Sciatic nerve (tissue), 2 donors: ENCODE results near the gene VAMP2. TPM values are rescaled to one million over a fixed set of nuclear protein-coding genes. Genes with fewer than 3 reads are reported as not detected.
A peak's percentile ranks its signal among the peaks of the same experiment; 100 is the strongest.

ENCODE experiments used
- ATAC-seq: fragments of 200-7000 bp; cut with Tn5 transposase; one replicate; pipeline ENCODE4 v1.9.1; 2020; ENCODE audit warnings: mild to moderate bottlenecking, moderate library complexity
- DNase-seq: peaks from one replicate; pipeline ENCODE4 v3.0.0-alpha.2; 2020; ENCODE audit warnings: low spot score
- intact Hi-C: fragments of 100-400 bp; cut with DNase I; formaldehyde crosslinking; loops from one replicate; pipeline ENCODE4 v1.14.2; 2022
- total RNA-seq: library from RNA; stranded (reverse); fragmentation: NEBNext Ultra II Directional; extraction: Animal tissue kit (Norgen Biotek cat#: 25700); gene quantifications from one replicate; pipeline ENCODE4 v1.2.1, GENCODE V29; 2021
- donor health status: DM: no; HTN: no; CAD: no.
- donor health status: DM: no; HTN: no; CAD: no.

Gene VAMP2, protein sequence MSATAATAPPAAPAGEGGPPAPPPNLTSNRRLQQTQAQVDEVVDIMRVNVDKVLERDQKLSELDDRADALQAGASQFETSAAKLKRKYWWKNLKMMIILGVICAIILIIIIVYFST
- 108 TPM for total RNA-seq

DNA sequence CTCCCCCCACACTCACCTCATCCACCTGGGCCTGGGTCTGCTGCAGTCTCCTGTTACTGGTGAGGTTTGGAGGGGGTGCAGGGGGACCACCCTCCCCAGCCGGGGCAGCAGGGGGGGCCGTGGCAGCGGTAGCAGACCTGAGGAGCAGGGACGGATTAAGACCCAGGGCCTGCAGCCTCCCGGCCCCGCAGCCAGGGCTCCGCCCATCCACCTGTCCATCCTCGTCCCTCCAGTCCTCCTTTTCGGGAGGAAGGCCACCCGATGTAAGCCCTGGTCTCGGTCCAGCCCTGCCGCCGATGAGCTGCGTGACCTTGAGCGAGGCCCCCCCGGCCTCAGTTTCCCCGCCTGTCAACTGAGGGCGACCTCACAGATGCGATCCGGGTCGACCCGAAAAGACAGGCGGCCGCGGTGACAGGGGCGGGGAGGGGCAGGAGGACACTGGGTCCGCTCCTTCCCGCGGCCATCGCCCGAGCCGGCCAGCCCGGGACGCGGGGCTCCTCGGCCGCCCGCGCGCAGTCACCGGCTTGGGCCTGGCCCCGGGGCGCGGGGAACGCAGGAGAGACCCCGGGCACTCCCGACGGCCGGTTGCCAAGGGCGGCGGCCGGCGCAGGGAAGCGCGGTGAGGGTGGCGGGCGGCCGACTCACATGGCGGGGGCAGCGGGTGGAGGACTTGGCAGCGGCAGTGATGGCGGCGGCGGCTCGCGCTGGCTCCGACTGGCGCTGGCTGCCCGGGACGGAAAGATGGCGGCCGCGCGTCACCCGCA, at the start of gene VAMP2:
Gene VAMP2, minus strand, starts transcription at position 716 of the 764 bp plus-strand sequence. Its CDS starts 69 bp downstream, at position 647.
- intact Hi-C loops: no loop called here
- ATAC-seq: peak; percentile 60
- DNase-seq: peak; percentile 92

GRCh38 chr17:8210761-8211458, 48.2 kb upstream of the VAMP2 start:
- DNase-seq (no peak), ATAC-seq (no peak)
- intact Hi-C loops: no loop called here

GRCh38 chr17:8209907-8210760, 47.4 kb upstream of the VAMP2 start, which contains the start of gene AURKB:
Gene AURKB, minus strand, starts transcription at chr17:8210575. Its CDS starts 351 bp downstream, at chr17:8210224.
- intact Hi-C loops: no loop called here
- DNase-seq (peak; percentile 97), ATAC-seq (peak; percentile 99)

- intact Hi-C loops: no loop called here
- no peak for DNase-seq
Observed at GRCh38 chr17:8206536-8206935, 43.8 kb upstream of the VAMP2 start.

GRCh38 chr17:8204761-8205555, 42.2 kb upstream of the VAMP2 start:
- DNase-seq (no peak), ATAC-seq (no peak)
- intact Hi-C loops: no loop called here

More at GRCh38 chr17:8206536-8206935, 43.8 kb upstream of the VAMP2 start:
- ATAC-seq: no peak

DNA sequence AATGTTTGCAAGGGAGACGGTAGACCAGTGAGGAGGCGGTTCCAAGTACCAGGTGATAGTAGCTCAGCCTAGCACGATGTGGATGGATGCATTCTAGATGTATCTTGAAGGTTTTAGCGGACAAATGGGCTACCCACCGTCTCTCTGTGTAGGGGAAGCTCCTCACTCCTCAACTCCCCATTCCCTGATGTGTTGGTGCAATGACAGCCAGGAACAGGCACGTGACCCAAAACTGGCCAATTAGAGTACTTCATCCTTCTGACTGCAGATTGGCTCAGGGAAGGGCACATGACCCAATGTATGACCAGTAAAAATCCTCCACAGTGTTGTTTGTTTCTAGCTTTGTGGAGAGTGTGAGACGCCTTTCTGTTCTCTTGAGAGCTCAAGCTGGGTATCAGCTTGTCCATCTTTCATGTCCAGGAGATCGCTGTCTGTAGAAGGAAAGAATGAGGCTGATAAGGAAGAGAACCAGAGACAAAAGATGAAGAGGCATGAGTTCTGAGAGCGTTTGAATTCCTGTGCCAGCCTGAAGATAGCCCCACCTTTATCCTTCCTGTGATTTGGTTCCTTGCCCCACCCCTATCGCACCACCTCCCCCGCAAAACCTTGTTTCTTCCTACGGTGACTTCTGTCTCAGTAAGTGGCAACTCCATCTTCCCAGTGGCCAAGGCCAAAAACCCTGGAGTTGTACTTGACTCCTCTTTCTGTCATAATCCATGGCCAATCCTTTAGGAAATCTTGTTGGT, 29.5 kb upstream of the VAMP2 start:
- ATAC-seq: peak; percentile 79
- peak; percentile 89 for DNase-seq
- intact Hi-C loops: no loop called here

DNA sequence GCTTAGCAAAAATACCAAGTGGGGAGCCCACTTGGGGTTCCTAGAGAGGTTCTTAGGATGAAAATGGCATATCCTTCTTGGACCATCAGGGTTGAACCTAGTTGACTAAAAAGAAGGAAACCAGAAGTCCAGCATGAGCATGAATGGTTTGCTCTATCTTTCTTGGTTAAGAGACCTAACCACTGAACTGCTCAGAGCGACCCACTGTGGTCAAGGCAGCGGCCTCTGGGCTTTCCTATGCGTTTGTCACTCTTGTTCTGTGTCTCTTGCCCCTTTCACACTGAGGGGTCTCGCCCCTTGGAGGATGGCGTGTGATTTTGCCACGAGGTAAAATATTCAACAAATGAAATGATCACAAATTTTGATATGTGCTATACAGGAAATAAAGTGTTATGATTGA, 27.8 kb upstream of the VAMP2 start:
- no peak for ATAC-seq
- DNase-seq: no peak
- intact Hi-C loops: no loop called here

DNA sequence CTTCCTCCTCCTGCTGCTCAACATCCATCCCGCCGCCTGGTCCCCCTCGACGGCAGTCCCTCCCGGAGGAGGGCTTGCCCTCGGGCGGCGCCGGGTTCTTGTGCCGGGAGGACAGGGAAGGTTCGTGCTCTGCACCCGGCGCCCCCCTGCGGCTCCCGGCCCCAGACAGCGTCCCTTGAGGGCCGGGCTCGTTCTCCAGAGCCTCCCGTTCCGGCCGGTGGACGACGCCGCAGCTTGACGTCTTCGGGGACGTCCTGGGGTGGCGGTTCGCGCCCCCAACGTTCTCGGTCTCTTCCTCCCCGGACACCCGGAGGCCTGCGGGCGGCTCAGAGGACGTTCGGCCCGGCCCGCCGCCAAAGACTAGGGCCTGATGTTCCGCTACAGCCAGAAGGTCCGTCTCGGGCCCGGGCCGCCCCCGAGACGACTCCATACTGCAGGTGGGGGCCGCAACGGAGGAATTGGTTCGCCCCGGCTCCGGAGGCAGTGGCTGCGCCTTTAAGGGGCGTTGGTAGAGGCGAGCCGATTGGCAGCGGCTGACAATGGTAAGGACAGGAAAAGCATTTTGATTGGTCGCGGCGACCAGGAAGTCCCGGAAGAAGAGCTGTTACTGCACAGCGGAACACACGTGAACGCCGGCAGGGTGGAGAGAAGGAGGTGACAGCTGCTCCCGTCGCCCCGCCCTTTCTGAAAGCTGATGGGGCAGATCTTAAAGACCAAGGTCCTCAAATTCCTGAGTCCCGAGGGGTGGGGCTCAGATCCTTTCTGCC, 27.1 kb upstream of the VAMP2 start, which contains the start of gene BORCS6:
Gene BORCS6, minus strand, starts transcription at position 470 of the 767 bp plus-strand sequence. Its CDS starts 40 bp downstream, at position 430.
- DNase-seq (peak; percentile 98), ATAC-seq (peak; percentile 76)
- intact Hi-C loops: no loop called here

GRCh38 chr17:8189041-8189710, 26.4 kb upstream of the VAMP2 start:
- intact Hi-C loops: no loop called here
- ATAC-seq (no peak), DNase-seq (no peak)

GRCh38 chr17:8188263-8188839, 25.6 kb upstream of the VAMP2 start:
- DNase-seq: no peak
- no peak for ATAC-seq
- intact Hi-C loops: no loop called here

GRCh38 chr17:8187517-8188262, 24.9 kb upstream of the VAMP2 start:
- intact Hi-C loops: loop anchor here (2.0 kb wide), 1 partner anchor 49 kb away; no protein-coding TSS in a partner anchor
- ATAC-seq (peak; percentile 65), DNase-seq (peak; percentile 96)

GRCh38 chr17:8186787-8187516, 24.2 kb upstream of the VAMP2 start:
- ATAC-seq (peak; percentile 87), DNase-seq (peak; percentile 96)
- intact Hi-C loops: loop anchor here (2.0 kb wide), 1 partner anchor 48 kb away; no protein-coding TSS in a partner anchor

DNA sequence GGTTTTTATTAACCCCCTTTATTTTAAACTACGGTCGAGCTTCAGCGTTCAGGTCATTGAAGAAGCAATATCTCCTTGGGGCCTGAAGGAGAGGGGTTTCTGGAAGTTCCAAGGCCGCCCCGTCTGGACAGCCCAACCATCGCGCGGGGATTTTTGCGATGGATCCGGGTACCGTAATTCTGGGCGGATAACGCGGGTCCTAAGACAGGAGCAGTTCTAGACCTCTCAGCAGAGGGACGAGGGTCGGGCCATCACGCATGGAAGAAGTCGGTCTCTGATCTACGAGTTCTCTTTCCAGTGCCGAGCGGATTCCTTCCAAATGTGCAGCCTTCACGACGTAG, 23.7 kb upstream of the VAMP2 start:
- DNase-seq: no peak
- intact Hi-C loops: loop anchor here (2.0 kb wide), 1 partner anchor 48 kb away; no protein-coding TSS in a partner anchor
- no peak for ATAC-seq
